GOT3 (cell line): ENCODE data around the gene PPARA.

ENCODE experiments used
- DNase-seq: peaks from one replicate; lab custom pipeline; 2025; ENCODE audit warnings: mixed read lengths; lab: John Stamatoyannopoulos, UW

Gene PPARA

GRCh38 chr22:46275455-46276122, 125.3 kb downstream of the PPARA start:
- no peak for DNase-seq

DNA sequence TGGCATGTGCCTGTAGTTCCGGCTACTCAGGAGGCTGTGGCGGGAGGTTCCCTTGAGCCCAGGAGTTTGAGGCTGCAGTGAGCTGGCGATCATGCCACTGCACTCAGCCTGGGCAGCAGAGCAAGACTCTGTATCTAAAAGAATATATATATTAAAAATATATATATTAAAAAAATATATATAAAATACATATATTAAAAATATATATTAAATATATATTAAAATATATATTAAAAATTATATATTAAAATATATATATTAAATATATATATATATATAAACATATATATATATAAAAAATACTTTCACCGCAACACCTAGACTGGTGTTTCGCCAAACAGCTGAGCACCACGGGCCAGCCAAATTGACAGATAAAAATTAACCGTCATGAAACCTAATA, 126.2 kb downstream of the PPARA start:
- no peak for DNase-seq

DNA sequence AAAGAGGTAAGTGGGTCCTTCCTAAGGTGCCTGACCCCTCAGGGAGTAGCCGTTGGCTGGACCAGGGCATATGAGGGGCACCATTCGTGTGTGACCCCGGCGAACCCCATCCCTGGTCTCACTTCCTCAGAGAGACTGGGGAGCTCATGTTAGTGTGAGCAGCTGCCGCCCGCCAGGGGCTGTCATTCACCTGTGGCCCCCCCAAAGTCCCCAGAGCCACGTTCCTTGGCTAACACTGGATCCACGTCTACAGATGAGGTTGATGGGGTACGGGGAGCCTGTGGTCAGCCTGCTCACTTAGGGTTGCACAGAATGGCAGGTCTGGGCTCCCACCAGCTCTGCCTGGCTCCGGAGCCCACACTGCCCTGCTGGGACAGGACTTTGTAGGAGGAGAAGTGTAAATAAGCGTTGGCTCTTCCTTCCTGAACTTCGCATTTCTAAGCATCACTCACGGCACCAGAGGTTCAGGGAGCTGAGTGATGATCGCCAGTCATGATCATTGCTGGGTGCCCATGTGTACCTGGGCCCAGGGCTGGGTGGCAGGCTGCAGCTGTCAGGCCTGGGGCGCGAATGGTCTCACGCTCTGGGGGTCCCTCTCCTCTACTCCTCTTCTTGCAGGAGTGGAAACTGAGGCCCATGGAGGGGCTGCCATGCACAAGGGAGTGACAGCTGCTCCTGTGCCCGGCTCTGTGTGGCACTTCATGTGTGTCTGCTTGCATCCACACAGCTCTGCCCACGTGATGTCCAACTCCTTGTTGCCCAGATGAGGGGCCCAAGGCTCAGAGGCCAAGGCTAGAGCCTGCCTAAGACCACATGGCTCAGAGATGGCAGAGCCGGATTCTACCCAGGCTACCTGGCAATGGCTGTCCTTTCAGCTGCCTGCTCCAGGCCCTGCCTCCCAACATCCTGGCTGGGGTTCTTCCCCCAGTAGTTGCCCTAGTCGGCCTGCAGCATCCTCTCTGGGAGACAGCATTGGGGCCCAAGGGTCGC, 128.6 kb downstream of the PPARA start:
- DNase-seq = no peak

- DNase-seq = no peak
Measured at GRCh38 chr22:46280063-46280817, 129.9 kb downstream of the PPARA start.

DNA sequence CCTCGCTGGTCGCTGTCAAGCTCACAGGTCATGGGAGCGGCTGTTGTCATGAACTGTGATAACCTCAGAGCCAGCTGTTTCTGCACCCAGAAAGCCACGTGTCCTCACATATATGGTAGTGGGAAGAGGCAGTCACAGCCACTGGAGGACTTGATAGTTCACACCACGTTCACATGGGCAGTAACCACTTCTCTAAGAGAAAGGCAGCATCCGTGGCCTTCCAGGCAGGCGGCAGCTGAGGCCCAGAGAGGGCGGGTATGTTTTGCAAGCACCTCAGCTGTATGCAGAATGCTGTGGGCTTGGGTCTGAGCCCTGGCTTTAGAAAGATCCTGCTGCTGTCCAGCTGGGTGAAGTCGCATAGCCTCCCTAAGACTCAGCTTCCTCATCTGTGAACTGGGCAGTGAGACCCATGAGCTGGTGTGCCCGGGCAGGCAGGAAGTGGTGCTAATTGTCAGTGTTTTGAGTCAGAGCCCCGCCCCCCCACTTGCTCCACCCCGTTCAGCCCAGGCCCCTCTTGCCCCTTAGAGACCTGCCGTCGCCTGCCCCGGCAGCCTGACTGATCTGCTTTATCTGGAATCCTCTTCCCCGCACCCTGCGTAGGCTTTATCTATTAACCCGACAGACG, 130.8 kb downstream of the PPARA start:
- DNase-seq = no peak

GRCh38 chr22:46281866-46282678, 131.7 kb downstream of the PPARA start:
- DNase-seq = no peak

DNA sequence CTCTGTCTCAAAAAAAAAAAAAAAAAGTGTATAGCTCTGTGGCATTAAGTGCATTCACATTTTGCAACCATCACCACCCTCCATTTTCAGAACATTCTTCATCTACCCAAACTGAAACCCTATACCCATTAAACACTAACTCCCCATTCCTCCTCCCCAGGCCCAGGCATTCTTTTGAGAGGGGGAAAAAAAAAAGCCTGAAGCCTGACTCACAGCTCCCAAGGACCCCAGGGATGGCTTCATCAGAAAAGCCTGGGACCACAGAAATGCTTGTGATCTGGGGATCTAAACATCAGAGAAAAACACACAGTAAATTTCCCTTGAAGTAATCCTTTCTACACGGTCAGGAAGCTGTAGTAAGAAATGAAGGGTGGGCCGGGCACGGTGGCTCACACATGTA, 135.7 kb downstream of the PPARA start:
- no peak for DNase-seq

DNA sequence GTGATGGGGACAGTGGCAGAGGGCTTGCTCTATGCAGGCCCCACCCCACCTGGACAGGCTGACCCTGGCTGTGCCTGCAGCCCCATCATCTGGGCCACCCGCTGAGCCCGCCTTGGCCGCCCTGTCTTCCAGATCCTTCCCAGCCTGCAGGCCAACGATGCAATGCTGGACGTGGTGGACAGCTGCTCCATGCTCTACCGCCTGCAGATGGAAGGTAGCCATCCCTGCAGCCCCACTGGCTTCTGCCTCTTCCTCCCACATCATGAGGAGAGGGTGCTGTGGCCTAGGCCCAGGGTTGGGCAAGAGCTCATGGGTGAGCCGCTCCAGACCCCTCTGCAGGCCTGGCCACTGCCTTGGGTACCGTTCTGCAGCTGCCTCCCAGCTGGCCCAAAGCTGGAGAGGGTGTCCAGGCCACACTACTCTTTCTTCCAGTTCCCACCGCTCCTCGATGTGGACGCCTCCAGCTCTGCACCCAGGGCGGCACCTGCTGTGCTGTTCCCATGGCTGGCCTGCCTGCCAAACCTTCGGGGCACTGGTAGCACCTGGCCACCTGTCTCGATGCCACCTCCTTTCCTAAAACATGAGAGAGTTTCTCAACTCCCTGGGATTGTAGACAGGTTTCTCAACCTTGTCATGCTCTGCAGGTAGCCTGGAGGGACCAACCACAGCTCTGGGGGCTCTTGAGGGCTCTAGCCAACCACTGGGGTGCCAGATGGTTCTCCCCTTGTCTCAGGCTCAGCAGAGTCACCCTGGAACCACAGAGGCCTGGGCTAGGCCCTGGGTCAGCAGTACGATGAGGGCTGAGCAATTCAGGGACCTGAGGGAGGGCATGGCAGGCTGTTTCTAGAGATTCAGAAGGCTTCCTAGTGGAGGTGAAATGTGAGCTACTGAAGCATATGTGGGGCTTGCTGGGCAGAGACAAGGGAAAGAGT, 136.9 kb downstream of the PPARA start:
- DNase-seq = no peak

GRCh38 chr22:46287873-46288751, 137.8 kb downstream of the PPARA start:
- DNase-seq = no peak

DNA sequence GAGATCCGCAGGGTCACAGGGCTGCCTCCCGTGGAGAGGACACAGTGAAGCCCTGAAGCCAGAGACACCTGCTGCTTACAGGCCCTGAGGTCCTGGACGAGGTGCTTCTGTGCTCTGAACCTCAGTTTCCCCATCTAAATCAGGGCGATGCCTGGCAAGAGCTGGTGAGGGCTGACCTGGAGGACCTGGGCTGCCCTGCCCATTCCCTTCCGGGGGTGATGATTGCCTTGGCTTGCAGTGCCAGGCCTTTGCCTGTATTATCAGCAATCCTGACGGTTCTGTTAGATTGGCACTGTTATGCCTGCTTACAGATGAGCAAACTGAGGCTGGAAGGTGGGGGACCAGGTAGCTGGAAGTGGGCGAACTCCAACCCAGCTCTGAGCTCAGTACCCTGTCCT, 138.5 kb downstream of the PPARA start:
- DNase-seq = no peak

- no peak for DNase-seq
Measured at GRCh38 chr22:46289244-46289891, 139.0 kb downstream of the PPARA start.

- no peak for DNase-seq
Measured at GRCh38 chr22:46290121-46290842, 140.0 kb downstream of the PPARA start.

- no peak for DNase-seq
Measured at GRCh38 chr22:46290843-46291785, 140.8 kb downstream of the PPARA start.

GRCh38 chr22:46292173-46292572, 141.8 kb downstream of the PPARA start:
- DNase-seq = no peak

DNA sequence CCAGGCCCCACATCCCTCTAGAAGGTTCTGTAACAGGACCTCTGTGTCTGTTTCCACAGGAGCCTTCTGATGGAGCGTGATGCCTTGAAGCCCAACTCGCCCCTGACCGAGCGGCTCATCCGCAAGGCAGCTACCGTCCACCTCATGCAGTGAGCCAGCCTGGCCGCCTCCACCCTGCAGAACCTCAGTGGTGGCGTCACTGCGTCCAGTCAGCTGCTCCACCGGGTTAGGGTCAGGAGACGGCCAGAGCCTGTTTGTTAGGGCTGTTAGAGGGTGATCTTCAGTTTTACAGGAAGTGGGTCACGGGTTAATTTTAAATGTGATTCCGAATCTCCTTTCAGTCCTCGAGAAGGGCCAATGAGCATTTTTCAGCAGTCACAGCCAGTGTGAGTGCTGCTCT, 142.4 kb downstream of the PPARA start:
- DNase-seq = no peak
